K562 (cell line): ENCODE data around the gene HOXD13. TPM values are rescaled to one million over a fixed set of nuclear protein-coding genes. Genes with fewer than 3 reads are reported as not detected.
A peak's percentile ranks its signal among the peaks of the same experiment; 100 is the strongest.

Experiments
- ATAC-seq: fragments of 200-7000 bp; cut with Tn5 transposase; 3 replicates; pipeline ENCODE4 v1.9.1; 2020; ENCODE audit warnings: moderate library complexity
- BruUV-seq: library from RNA; stranded (reverse); fragments of 400-500 nt; replicated peaks from 2 replicates; lab custom pipeline; 2021; lab: Mats Ljungman, UMichigan
- CTCF ChIA-PET: fragments of 300-600 bp; formaldehyde crosslinking; extraction: SDS; loops from one replicate; lab custom pipeline; 2021; ENCODE audit warnings: low intra/inter-chr PET ratio; lab: Yijun Ruan, JAX
- POLR2A ChIA-PET: fragments of 300-600, 350-650 bp; sonication (Branson Sonifier 250); formaldehyde crosslinking; extraction: SDS; loops from one replicate; lab custom pipeline; 2021; ENCODE audit warnings: antibody characterized with exemption, inconsistent platforms; lab: Yijun Ruan, JAX
- DNase-seq, 4 experiments: peaks; one replicate each; pipeline versions ENCODE4 v3.0.0 to v3.0.0-alpha.2; 2011 to 2018; ENCODE audit warnings: low spot score in 3 of 4, mixed read lengths in 3 of 4; ENCODE audit errors: extremely low read depth in 1 of 4
- FAIRE-seq: peaks from 2 replicates; lab custom pipeline; 2011; peaks lifted over from hg19 to GRCh38; lab: Jason Lieb, UNC
- H2AFZ ChIP-seq: 2 replicates; pipeline ENCODE4 v1.6.0; 2011; ENCODE audit warnings: low read depth, low read length, control low read depth, inconsistent platforms
- H3K27ac ChIP-seq: fragments of 200-600 bp; 3 replicates; pipeline ENCODE4 v1.8.0; 2011; ENCODE audit warnings: low read depth, mild to moderate bottlenecking, control low read depth, inconsistent platforms, low read length, moderate library complexity, mixed read lengths; ENCODE audit errors: extremely low read depth
- H3K27me3 ChIP-seq, 2 experiments: fragments of 300-600 bp in 1 of 2; 2 replicates in 1 of 2; 3 replicates in 1 of 2; pipeline versions ENCODE4 v1.6.0 to v1.8.0; 2011; ENCODE audit warnings: inconsistent platforms in 2 of 2, low read length in 2 of 2, mild to moderate bottlenecking in 1 of 2, mixed read lengths in 1 of 2, moderate library complexity in 1 of 2; ENCODE audit not compliant: control insufficient read depth in 2 of 2, insufficient read depth in 2 of 2
- H3K36me3 ChIP-seq: fragments of 300-600 bp; 3 replicates; pipeline ENCODE4 v1.8.0; 2011; ENCODE audit warnings: mild to moderate bottlenecking, low read length, inconsistent platforms; ENCODE audit not compliant: control insufficient read depth, insufficient read depth
- H3K4me1 ChIP-seq, 2 experiments: fragments of 200-600 bp in 1 of 2; replicated peaks in 1 of 2; 2 replicates in 1 of 2; 3 replicates in 1 of 2; pipeline versions ENCODE4 v1.5.1 to v1.8.0; 2011; ENCODE audit warnings: inconsistent platforms in 2 of 2, low read length in 2 of 2, mild to moderate bottlenecking in 1 of 2, mixed read lengths in 1 of 2, moderate library complexity in 1 of 2; ENCODE audit not compliant: control insufficient read depth in 2 of 2, insufficient read depth in 2 of 2
- H3K4me2 ChIP-seq: 2 replicates; pipeline ENCODE4 v1.6.1; 2011; ENCODE audit warnings: low read length, control low read depth, inconsistent platforms, mixed read lengths; ENCODE audit not compliant: insufficient read depth
- H3K4me3 ChIP-seq: fragments of 200-600 bp; sonication (generic), shearing (Covaris generic); 2 replicates; pipeline ENCODE4 v1.5.1; 2016; ENCODE audit warnings: control low read depth, inconsistent platforms
- H3K79me2 ChIP-seq: fragments of 200-600 bp; 3 replicates; pipeline ENCODE4 v1.8.0; 2011; ENCODE audit warnings: low read length, inconsistent platforms; ENCODE audit not compliant: control insufficient read depth, insufficient read depth
- H3K9ac ChIP-seq, 2 experiments: 2 replicates each; pipeline versions ENCODE4 v1.6.0 to v1.6.1; 2011; ENCODE audit warnings: low read depth in 2 of 2, low read length in 2 of 2, control low read depth in 1 of 2, inconsistent platforms in 1 of 2, mild to moderate bottlenecking in 1 of 2, mixed read lengths in 1 of 2; ENCODE audit not compliant: insufficient read depth in 1 of 2
- H3K9me1 ChIP-seq: one replicate; pipeline ENCODE4 v1.6.0; 2011; ENCODE audit warnings: inconsistent platforms, mild to moderate bottlenecking, low read length, moderate library complexity; ENCODE audit not compliant: control insufficient read depth, insufficient read depth
- H3K9me3 ChIP-seq: replicated peaks from 2 replicates; pipeline ENCODE4 v1.5.1; 2011; ENCODE audit warnings: low read depth, low read length, inconsistent platforms; ENCODE audit not compliant: control insufficient read depth, insufficient read depth
- H4K20me1 ChIP-seq: replicated peaks from 2 replicates; pipeline ENCODE4 v1.6.1; 2011; ENCODE audit warnings: low read length, inconsistent platforms, mixed read lengths; ENCODE audit not compliant: control insufficient read depth, insufficient read depth
- ETV5 ChIP-seq: sonication (generic); formaldehyde crosslinking; IDR thresholded peaks from 2 replicates; pipeline ENCODE4 v1.4.0; 2020; ENCODE audit warnings: low read depth, mild to moderate bottlenecking, missing genetic modification reagents
- NR2C2 ChIP-seq, 2 experiments: fragments of 200-800 bp in 1 of 2; sonication (Bioruptor generic) in 1 of 2; sonication (generic) in 1 of 2; formaldehyde crosslinking in 1 of 2; IDR thresholded peaks; 2 replicates each; pipeline versions ENCODE4 v1.6.1 to v1.8.0; 2016 to 2022; ENCODE audit warnings: mild to moderate bottlenecking in 1 of 2, missing compliant biosample characterization in 1 of 2, missing genetic modification characterization in 1 of 2, missing genetic modification reagents in 1 of 2
- RAD21 ChIP-seq, 2 experiments: fragments of 250-450 bp in 1 of 2; fragments of 450-650 bp in 1 of 2; sonication (Bioruptor Pico) in 1 of 2; formaldehyde crosslinking in 1 of 2; IDR thresholded peaks in 1 of 2; conservative IDR thresholded peaks in 1 of 2; 2 replicates each; pipeline versions ENCODE4 v1.4.0 to v1.8.0; 2020 to 2022; ENCODE audit warnings: mild to moderate bottlenecking in 2 of 2, moderate library complexity in 1 of 2
- RAD51 ChIP-seq: fragments of 450-650 bp; IDR thresholded peaks from 2 replicates; pipeline ENCODE4 v1.7.1; 2016; ENCODE audit warnings: low read depth, mild to moderate bottlenecking, borderline replicate concordance
- RHOXF2B ChIP-seq: fragments of 250-450 bp; sonication (Bioruptor Pico); conservative IDR thresholded peaks from 2 replicates; pipeline ENCODE4 v1.5.1; 2021
- SETDB1 ChIP-seq: IDR thresholded peaks from one replicate; pipeline ENCODE4 v1.6.1; 2012; ENCODE audit warnings: low read length, control low read depth, inconsistent platforms
- TAF7 ChIP-seq: fragments of 450-650 bp; IDR thresholded peaks from 2 replicates; pipeline ENCODE4 v1.6.1; 2016; ENCODE audit warnings: missing genetic modification characterization, missing compliant biosample characterization
- TFE3 ChIP-seq: fragments of 450-650 bp; formaldehyde crosslinking; IDR thresholded peaks from 2 replicates; pipeline ENCODE4 v1.4.0; 2020; ENCODE audit warnings: mild to moderate bottlenecking, mixed read lengths
- TOE1 ChIP-seq, 2 experiments: fragments of 450-650 bp in 1 of 2; sonication (generic) in 1 of 2; formaldehyde crosslinking in 1 of 2; IDR thresholded peaks; 2 replicates each; pipeline versions ENCODE4 v1.7.1 to v1.8.0; 2016 to 2022; ENCODE audit warnings: borderline replicate concordance in 2 of 2, mild to moderate bottlenecking in 2 of 2, antibody characterized with exemption in 1 of 2, inconsistent platforms in 1 of 2, low read depth in 1 of 2, missing genetic modification reagents in 1 of 2, moderate library complexity in 1 of 2
- ZNF589 ChIP-seq: fragments of 200-800 bp; sonication (Bioruptor generic); IDR thresholded peaks from 2 replicates; pipeline ENCODE4 v1.6.1; 2016; ENCODE audit warnings: low read depth, missing genetic modification characterization, missing compliant biosample characterization
- WGBS: fragments of 100-300 bp; shearing (Covaris generic); methylation state at CpG from one replicate; pipeline ENCODE4 v1.1.6; 2016; ENCODE audit warnings: low coverage, mixed read lengths; ENCODE audit not compliant: insufficient coverage; ENCODE audit errors: missing lambda C conversion rate; 5-methylcytosine and 5-hydroxymethylcytosine counted together
- in situ Hi-C: fragments of 300-500 bp; cut with MboI; formaldehyde crosslinking; loops from 4 replicates; pipeline ENCODE4 v1.15.0; 2018; ENCODE audit warnings: inconsistent platforms, mixed read lengths
- intact Hi-C: fragments of 100-400 bp; cut with micrococcal nuclease; formaldehyde crosslinking; loops from 2 replicates; pipeline ENCODE4 v1.14.2; 2022
- polyA plus RNA-seq, 8 experiments: library from polyadenylated mRNA; depleted of rRNA in 4 of 8; stranded (reverse) in 5 of 8; unstranded in 3 of 8; fragments of >200 nt; fragmentation: Nextera tagmentation in 2 of 8; fragmentation: Illumina TruSeq in 1 of 8; extraction: Ambion mirVana in 2 of 8; extraction: Trizol in 1 of 8; gene quantifications; 2 replicates each; pipeline versions ENCODE4 v1.2.1 to v1.2.3, GENCODE V29; 2011 to 2014; ENCODE audit warnings: inconsistent platforms in 1 of 8, missing spikeins in 1 of 8
- total RNA-seq, 7 experiments: library from RNA; depleted of rRNA in 6 of 7; stranded (reverse); fragments of >200 nt in 6 of 7; fragmentation: Illumina TruSeq in 2 of 7; extraction: Trizol in 2 of 7; gene quantifications; 2 replicates each; pipeline versions ENCODE4 v1.2.1 to v1.2.3, GENCODE V29; 2011 to 2021; ENCODE audit warnings: low replicate concordance in 1 of 7
- TF ChIP-seq, protein P1 (sequence below): sonication (generic); formaldehyde crosslinking; IDR thresholded peaks from 2 replicates; pipeline ENCODE4 v1.5.0; 2020; ENCODE audit warnings: missing genetic modification reagents
- TF ChIP-seq, protein P2 (sequence below): sonication (generic); formaldehyde crosslinking; IDR thresholded peaks from 2 replicates; pipeline ENCODE4 v1.9.0; 2022; ENCODE audit warnings: mild to moderate bottlenecking, missing genetic modification reagents

Gene HOXD13
- total and polyA plus RNA-seq, 9 of the 15 experiments (the other 6 are each of a cell fraction or from before 2014, with no cell fraction given) = 0.03 to 0.04 TPM; not detected in 7

GRCh38 chr2:176115883-176116813 lies 23.6 kb downstream of the HOXD13 start, which contains the start of gene HOXD10:
HOXD10 (plus strand) TSS chr2:176116778; CDS start chr2:176116834, 56 bp downstream.
- Histone ChIP-seq H3K4me1 (peaks cover 0 to 19% of the 10 kb centered on the region in 2 experiments; a peak in 1 of 5 replicates), H3K9me1 (no peaks in the 10 kb centered on the region), H3K36me3 (no peaks in the 10 kb centered on the region), H4K20me1 (no peaks in the 10 kb centered on the region; the same call in 1 of the 2 replicates), H3K9me3 (no peaks in the 10 kb centered on the region), H3K27me3 (peaks cover 76 to 80% of the 10 kb centered on the region in 2 experiments), H3K9ac (no peak within 1 kb of the TSS), H3K79me2 (no peaks in the 10 kb centered on the region), H2AFZ (no peak within 1 kb of the TSS), H3K4me2 (no peak within 1 kb of the TSS), H3K4me3 (no peak within 1 kb of the TSS), H3K27ac (no peak within 1 kb of the TSS)
- no peak for FAIRE-seq
- DNase-seq = peak in 2 of 4 experiments; percentile 37 to 38
- 12% methylated on average over 63 of the region's 66 CpGs for WGBS
- BruUV-seq = no TSS peak
- POLR2A ChIA-PET = interaction anchor here (0.6 kb wide), 2 partner anchors 1076 to 1302 kb away, joined by 3 read pairs; no protein-coding TSS in a partner anchor
- CTCF ChIA-PET = interaction anchor here (0.6 kb wide), 1 partner anchor 825 kb away, joined by 3 read pairs; no protein-coding TSS in a partner anchor
- intact Hi-C loops = no loop called here
- in situ Hi-C loops = no loop called here
- peak; percentile 78 for ATAC-seq
- no peak for TF ChIP-seq ZNF589
- no peak for TF ChIP-seq NR2C2 (CRISPR knock-in tag; IDR thresholded peaks at IDR 0.05)
- TF ChIP-seq NR2C2 (tag; IDR thresholded peaks at IDR 0.05) = no peak
- peak; percentile 22; the same call in 1 of the 2 replicates for TF ChIP-seq TOE1 (IDR thresholded peaks at IDR 0.05; ENCODE audit: borderline replicate concordance)
- no peak for TF ChIP-seq TOE1 (CRISPR knock-in tag; IDR thresholded peaks at IDR 0.05; ENCODE audit: borderline replicate concordance, low read depth)
- no peak for TF ChIP-seq TAF7
- peak in 1 of 2 experiments; percentile 48; a peak in 2 of 4 replicates for TF ChIP-seq RAD21 (CRISPR knock-in tag; conservative IDR thresholded peaks at IDR 0.05 in 1 of 2, IDR thresholded peaks at IDR 0.05 in 1 of 2)
- TF ChIP-seq, protein P1, sequence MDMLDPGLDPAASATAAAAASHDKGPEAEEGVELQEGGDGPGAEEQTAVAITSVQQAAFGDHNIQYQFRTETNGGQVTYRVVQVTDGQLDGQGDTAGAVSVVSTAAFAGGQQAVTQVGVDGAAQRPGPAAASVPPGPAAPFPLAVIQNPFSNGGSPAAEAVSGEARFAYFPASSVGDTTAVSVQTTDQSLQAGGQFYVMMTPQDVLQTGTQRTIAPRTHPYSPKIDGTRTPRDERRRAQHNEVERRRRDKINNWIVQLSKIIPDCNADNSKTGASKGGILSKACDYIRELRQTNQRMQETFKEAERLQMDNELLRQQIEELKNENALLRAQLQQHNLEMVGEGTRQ (CRISPR knock-in tag) = peak; percentile 86
- TF ChIP-seq, protein P2, sequence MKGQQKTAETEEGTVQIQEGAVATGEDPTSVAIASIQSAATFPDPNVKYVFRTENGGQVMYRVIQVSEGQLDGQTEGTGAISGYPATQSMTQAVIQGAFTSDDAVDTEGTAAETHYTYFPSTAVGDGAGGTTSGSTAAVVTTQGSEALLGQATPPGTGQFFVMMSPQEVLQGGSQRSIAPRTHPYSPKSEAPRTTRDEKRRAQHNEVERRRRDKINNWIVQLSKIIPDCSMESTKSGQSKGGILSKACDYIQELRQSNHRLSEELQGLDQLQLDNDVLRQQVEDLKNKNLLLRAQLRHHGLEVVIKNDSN (CRISPR knock-in tag) = peak; percentile 66
- peak; percentile 96 for TF ChIP-seq TFE3 (CRISPR knock-in tag)
- no peak for TF ChIP-seq SETDB1
- peak; percentile 72 for TF ChIP-seq RAD51
- no peak for TF ChIP-seq ETV5 (CRISPR knock-in tag)
- TF ChIP-seq RHOXF2B = no peak
